ENCODE measurements around the gene ZNF319.

Gene ZNF319

DNA sequence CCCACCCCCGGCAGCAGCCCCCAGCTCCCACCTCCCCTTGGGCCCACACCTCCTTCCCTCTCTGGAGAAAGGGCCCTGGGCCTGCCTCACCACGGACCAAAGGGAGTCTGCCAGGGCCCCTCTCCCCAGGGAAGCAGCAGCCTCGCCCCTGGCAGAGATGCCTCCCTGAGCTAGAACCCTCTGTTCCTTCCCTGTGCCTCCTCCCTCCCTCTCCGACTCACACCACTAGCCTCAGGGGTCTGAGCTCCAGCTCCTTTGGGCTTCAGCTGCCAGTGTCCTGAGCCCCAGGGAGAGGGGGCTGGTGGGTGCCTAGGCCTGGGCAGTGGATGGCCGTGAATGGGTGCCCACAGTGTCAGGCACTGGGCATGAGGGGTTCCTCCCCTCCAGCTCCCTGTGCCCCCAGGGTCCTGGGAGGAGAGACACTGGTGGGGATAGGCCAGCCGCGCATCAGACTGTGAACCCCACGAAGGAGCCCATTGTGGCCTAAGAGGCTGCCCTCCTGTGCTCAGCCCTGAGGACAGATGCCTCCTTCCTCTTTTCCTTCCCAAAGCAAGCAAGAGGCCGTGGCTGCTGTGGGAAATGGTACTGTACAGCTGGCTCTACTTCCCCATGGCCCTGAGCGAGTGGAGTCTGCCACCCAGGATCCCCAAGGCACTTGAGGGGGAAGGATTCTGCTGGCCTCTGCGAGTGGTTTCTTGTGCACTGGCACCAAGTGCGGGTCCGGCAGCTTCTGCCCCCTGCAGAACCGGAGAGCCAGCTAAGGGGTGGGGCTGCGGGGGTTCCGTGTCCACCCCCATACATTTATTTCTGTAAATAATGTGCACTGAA lies 45.8 kb upstream of the ZNF319 start:
- DNase-seq (ENCODE audit: low read depth): no peak
- no peak overlapping the region for H3K4me3 ChIP-seq (ENCODE audit: low read depth, low read length)
- TF ChIP-seq, protein P1, sequence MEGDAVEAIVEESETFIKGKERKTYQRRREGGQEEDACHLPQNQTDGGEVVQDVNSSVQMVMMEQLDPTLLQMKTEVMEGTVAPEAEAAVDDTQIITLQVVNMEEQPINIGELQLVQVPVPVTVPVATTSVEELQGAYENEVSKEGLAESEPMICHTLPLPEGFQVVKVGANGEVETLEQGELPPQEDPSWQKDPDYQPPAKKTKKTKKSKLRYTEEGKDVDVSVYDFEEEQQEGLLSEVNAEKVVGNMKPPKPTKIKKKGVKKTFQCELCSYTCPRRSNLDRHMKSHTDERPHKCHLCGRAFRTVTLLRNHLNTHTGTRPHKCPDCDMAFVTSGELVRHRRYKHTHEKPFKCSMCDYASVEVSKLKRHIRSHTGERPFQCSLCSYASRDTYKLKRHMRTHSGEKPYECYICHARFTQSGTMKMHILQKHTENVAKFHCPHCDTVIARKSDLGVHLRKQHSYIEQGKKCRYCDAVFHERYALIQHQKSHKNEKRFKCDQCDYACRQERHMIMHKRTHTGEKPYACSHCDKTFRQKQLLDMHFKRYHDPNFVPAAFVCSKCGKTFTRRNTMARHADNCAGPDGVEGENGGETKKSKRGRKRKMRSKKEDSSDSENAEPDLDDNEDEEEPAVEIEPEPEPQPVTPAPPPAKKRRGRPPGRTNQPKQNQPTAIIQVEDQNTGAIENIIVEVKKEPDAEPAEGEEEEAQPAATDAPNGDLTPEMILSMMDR (IDR thresholded peaks at IDR 0.05; ENCODE audit: insufficient read depth, low read depth, low read length, missing control alignments): no peak

DNA sequence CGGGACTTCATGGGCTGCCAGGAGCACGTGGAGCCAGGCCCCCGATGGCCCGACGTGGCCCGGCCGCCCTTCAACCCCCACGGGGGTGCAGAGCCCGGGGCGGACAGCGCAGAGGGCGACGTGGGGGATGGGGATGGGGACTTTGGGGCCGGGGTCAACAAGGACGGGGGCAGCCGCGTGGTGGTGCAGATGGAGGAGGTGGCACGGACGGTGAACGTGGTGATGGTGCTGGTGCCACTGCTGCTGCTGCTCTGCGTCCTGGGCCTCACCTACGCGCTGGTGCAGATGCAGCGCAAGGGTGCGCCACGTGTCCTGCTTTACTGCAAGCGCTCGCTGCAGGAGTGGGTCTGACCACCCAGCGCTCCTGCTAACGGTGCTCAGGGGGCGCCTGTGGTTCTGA lies 44.6 kb upstream of the ZNF319 start:
- TF ChIP-seq, protein P1 (IDR thresholded peaks at IDR 0.05; ENCODE audit: insufficient read depth, low read depth, low read length, missing control alignments): no peak
- no peak overlapping the region for H3K4me3 ChIP-seq (ENCODE audit: low read depth, low read length)
- no peak for DNase-seq (ENCODE audit: low read depth)

DNA sequence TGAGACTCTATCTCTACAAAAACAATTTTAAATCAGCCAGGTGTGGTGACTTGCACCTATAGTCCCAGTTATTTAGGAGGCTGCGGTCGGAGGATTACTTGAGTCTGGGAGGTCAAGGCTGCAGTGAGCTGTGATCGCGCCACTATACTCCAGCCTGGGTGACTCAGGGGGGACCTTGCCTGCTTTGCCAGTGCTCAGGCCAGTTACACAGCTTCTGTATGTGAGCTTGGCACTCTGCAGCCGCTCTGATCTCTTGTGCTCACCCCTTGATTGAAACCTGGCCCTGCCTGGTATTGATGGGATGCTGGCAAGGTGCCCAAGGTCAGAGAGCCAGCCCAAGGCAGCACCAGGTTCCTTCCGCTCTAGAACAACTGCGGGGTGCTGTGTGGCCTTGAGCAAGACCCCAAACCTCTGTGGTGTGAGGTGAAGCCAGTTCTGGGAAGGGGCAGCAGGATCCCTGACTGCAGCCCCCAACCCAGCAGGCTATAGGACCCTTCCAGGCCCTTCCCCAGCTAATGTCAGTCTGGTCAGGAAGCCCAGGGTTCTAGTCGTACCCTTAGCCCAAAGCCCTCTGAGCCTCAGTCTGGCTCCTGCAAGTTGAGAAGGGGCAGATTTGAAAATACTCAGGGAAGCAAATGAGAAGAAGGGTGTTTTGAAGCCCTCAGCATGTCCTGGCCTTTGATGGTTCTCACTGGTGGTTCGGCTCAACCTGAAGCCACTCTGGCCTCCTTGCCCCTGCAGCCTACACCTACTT lies 44.0 kb upstream of the ZNF319 start:
- TF ChIP-seq, protein P1 (IDR thresholded peaks at IDR 0.05; ENCODE audit: insufficient read depth, low read depth, low read length, missing control alignments): no peak
- no peak for DNase-seq (ENCODE audit: low read depth)
- H3K4me3 ChIP-seq (ENCODE audit: low read depth, low read length): no peak overlapping the region

DNA sequence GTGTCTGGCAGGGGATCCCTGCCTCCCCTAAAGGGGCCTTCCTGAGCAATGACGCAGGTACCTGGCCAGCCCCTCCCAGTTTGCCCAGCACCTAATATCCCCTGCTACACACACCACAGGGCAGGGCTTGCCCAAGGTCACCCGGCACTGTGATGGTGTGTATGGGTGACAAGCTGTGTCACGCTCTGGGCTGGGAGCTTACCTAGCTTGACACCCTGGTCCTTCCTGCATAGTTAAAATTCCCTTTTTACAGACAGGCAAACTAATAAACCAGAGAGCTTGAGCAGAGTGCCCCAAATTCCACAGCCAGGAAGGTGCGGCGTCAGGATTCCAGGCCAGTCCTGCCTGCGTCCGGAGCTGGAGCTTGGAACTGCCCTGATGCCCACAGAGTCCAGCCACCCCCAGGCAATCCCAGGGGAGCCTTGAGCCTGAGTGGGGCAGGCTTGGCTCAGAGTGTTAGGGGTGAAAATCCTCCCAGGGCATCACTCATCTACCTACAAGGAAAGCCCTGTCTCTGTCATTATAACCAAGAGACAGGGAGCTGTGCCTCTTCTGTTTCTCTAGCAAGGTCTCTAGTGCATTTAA lies 43.2 kb upstream of the ZNF319 start:
- TF ChIP-seq, protein P1 (IDR thresholded peaks at IDR 0.05; ENCODE audit: insufficient read depth, low read depth, low read length, missing control alignments): no peak
- no peak overlapping the region for H3K4me3 ChIP-seq (ENCODE audit: low read depth, low read length)

DNA sequence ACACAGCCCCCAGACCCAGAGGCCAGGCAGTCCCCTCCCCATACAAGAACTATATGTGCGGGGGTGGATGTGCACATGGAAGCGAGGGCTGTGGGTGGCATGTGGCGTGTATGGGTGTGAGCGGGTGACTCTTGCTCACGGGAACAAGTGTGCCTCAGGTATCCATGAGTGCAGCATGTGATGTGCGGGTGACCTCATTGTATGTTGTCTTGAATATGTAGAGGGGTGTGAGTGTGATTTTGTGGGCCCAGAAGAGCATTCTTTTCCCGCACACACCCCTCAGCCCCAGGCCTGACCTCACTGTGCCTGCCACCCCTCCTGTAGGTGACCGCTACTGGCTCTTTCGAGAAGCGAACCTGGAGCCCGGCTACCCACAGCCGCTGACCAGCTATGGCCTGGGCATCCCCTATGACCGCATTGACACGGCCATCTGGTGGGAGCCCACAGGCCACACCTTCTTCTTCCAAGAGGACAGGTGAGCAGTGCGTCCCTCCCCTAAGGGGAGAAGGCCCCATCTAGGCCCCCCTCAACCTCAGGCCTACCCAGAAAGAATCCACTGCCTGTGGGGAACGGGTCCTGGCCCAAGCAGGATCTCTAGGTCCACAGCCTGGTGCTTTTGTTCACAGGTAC lies 42.5 kb upstream of the ZNF319 start:
- no peak overlapping the region for H3K4me3 ChIP-seq (ENCODE audit: low read depth, low read length)
- TF ChIP-seq, protein P1 (IDR thresholded peaks at IDR 0.05; ENCODE audit: insufficient read depth, low read depth, low read length, missing control alignments): no peak
- no peak for DNase-seq (ENCODE audit: low read depth)

More for the DNA sequence above, 43.2 kb upstream of the ZNF319 start:
- DNase-seq (ENCODE audit: low read depth): no peak

DNA sequence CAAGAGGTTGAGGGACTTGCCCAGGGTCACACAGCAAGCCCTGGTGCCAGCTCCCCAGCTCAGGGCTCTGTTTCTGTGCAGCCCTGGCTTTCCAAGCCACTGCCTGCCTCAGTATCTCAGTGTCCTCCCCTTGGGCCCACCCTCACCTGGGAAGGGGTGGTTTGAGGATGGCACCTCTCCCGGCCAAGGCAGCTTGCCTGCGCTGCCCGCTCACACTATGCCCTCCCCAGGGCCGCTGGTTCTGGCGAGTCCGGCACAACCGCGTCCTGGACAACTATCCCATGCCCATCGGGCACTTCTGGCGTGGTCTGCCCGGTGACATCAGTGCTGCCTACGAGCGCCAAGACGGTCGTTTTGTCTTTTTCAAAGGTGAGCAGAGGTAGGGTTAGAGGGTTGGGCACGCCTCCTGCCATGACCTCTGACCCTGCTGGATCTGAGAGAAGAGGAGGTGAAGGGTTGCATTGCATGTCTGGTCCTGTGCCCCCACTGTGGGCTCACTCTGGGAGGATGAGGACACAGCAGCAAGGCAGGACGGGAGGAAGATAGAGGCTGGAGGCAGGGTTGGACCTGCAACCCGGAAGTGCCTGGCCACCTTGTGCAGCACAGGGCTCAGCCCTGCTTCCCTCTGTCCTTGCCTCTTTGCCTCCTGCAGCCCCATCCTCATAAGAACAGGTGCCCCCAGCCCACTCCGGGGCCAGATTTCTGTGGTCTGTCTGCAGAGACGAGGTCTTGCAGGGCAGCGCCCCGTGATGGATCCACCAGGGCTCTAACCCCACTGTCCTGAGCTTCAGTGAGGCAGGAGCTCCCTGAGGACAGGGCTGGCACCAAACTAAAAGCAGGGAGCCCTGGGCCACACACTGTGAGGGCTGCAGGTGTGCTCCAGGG lies 41.8 kb upstream of the ZNF319 start:
- TF ChIP-seq, protein P1 (IDR thresholded peaks at IDR 0.05; ENCODE audit: insufficient read depth, low read depth, low read length, missing control alignments): no peak
- no peak for DNase-seq (ENCODE audit: low read depth)
- H3K4me3 ChIP-seq (ENCODE audit: low read depth, low read length): no peak overlapping the region
